HEK293T (cell line): Measurements from ENCODE around the gene TGFB1I1.
"Not testable (repeated sequence)": the region's sequence is repeated elsewhere in the genome, so short reads cannot be mapped to it uniquely, and the experiment has no call there.

ENCODE experiments used
- CTCF ChIA-PET: fragments of 350-600 bp; formaldehyde crosslinking; extraction: SDS; loops from one replicate; lab custom pipeline; 2021; ENCODE audit warnings: antibody characterized with exemption, inconsistent platforms; lab: Yijun Ruan, JAX
- POLR2A ChIA-PET: fragments of 350-600 bp; formaldehyde crosslinking; extraction: SDS; loops from one replicate; lab custom pipeline; 2020; ENCODE audit warnings: antibody characterized with exemption, inconsistent platforms; lab: Yijun Ruan, JAX
- DNase-seq: peaks from one replicate; pipeline ENCODE4 v3.0.0; 2012; ENCODE audit warnings: mixed read lengths; ENCODE audit errors: extremely low spot score
- ARNT ChIP-seq: fragments of 450-650 bp; IDR thresholded peaks from 2 replicates; pipeline ENCODE4 v1.6.1; 2017; ENCODE audit warnings: mild to moderate bottlenecking
- BHLHE40 ChIP-seq: fragments of 450-650 bp; IDR thresholded peaks from 2 replicates; pipeline ENCODE4 v1.6.1; 2016; ENCODE audit warnings: mild to moderate bottlenecking, moderate library complexity, borderline replicate concordance
- CTBP1 ChIP-seq: fragments of 450-650 bp; IDR thresholded peaks from 2 replicates; pipeline ENCODE4 v1.6.1; 2016; ENCODE audit warnings: borderline replicate concordance
- ELF4 ChIP-seq: fragments of 450-650 bp; IDR thresholded peaks from 2 replicates; pipeline ENCODE4 v1.6.1; 2017; ENCODE audit warnings: antibody characterized with exemption
- FOXA1 ChIP-seq: fragments of 450-650 bp; IDR thresholded peaks from 2 replicates; pipeline ENCODE4 v1.6.1; 2016; ENCODE audit warnings: mild to moderate bottlenecking
- FOXK2 ChIP-seq: fragments of 450-650 bp; IDR thresholded peaks from 2 replicates; pipeline ENCODE4 v1.6.1; 2016; ENCODE audit warnings: mild to moderate bottlenecking
- FOXM1 ChIP-seq: fragments of 450-650 bp; IDR thresholded peaks from 2 replicates; pipeline ENCODE4 v1.6.1; 2017; ENCODE audit warnings: mild to moderate bottlenecking, borderline replicate concordance
- HDGF ChIP-seq: fragments of 450-650 bp; IDR thresholded peaks from 2 replicates; pipeline ENCODE4 v1.6.1; 2017; ENCODE audit warnings: antibody characterized with exemption, borderline replicate concordance
- L3MBTL2 ChIP-seq: fragments of 450-650 bp; conservative IDR thresholded peaks from 2 replicates; pipeline ENCODE4 v1.6.1; 2016; ENCODE audit warnings: mild to moderate bottlenecking
- LEF1 ChIP-seq: fragments of 450-650 bp; IDR thresholded peaks from 2 replicates; pipeline ENCODE4 v1.6.1; 2017; ENCODE audit warnings: mild to moderate bottlenecking, borderline replicate concordance
- NFRKB ChIP-seq: fragments of 450-650 bp; IDR thresholded peaks from 2 replicates; pipeline ENCODE4 v1.6.1; 2016; ENCODE audit warnings: mild to moderate bottlenecking, moderate library complexity
- PKNOX1 ChIP-seq: fragments of 450-650 bp; IDR thresholded peaks from 2 replicates; pipeline ENCODE4 v1.6.1; 2016
- SP1 ChIP-seq: fragments of 450-650 bp; IDR thresholded peaks from 2 replicates; pipeline ENCODE4 v1.6.1; 2017
- SUZ12 ChIP-seq: fragments of 450-650 bp; IDR thresholded peaks from 2 replicates; pipeline ENCODE4 v1.6.1; 2016; ENCODE audit warnings: mild to moderate bottlenecking
- TARDBP ChIP-seq: fragments of 450-650 bp; IDR thresholded peaks from 2 replicates; pipeline ENCODE4 v1.6.1; 2016
- ZNF384 ChIP-seq: fragments of 450-650 bp; IDR thresholded peaks from 2 replicates; pipeline ENCODE4 v1.6.1; 2016

The TGFB1I1 gene

GRCh38 chr16:31501226-31501965 lies 29.4 kb downstream of the TGFB1I1 start:
- no peak for TF ChIP-seq TARDBP
- TF ChIP-seq BHLHE40: no peak
- no peak for TF ChIP-seq FOXA1
- TF ChIP-seq SUZ12: no peak
- TF ChIP-seq LEF1: no peak
- no peak for TF ChIP-seq ELF4
- TF ChIP-seq L3MBTL2: no peak
- no peak for TF ChIP-seq SP1
- CTCF ChIA-PET: interaction anchor here (0.7 kb wide), 1 partner anchor 41 kb away, joined by 3 read pairs; no protein-coding TSS in a partner anchor
- DNase-seq: no peak
- POLR2A ChIA-PET: no interaction called here

- DNase-seq: no peak
- TF ChIP-seq FOXK2: no peak
- TF ChIP-seq NFRKB: no peak
- no peak for TF ChIP-seq LEF1
- no peak for TF ChIP-seq ARNT
- no peak for TF ChIP-seq SP1
- TF ChIP-seq BHLHE40: no peak
- no peak for TF ChIP-seq L3MBTL2
- no peak for TF ChIP-seq FOXA1
- no peak for TF ChIP-seq CTBP1
- TF ChIP-seq ZNF384: no peak
- TF ChIP-seq HDGF: no peak
- no peak for TF ChIP-seq PKNOX1
- CTCF ChIA-PET: interaction anchor here (0.7 kb wide), 1 partner anchor 41 kb away, joined by 3 read pairs; no protein-coding TSS in a partner anchor
- POLR2A ChIA-PET: no interaction called here
These were observed 30.0 kb downstream of the TGFB1I1 start for GRCh38 chr16:31501966-31502348.

GRCh38 chr16:31502981-31503380 lies 31.0 kb downstream of the TGFB1I1 start:
- TF ChIP-seq NFRKB (no peak), TARDBP (no peak)
- no peak for DNase-seq
- CTCF ChIA-PET: no interaction called here
- POLR2A ChIA-PET: interaction anchor here (0.6 kb wide), 1 partner anchor 376 kb away, joined by 3 read pairs; no protein-coding TSS in a partner anchor

GRCh38 chr16:31503555-31503954 lies 31.6 kb downstream of the TGFB1I1 start:
- CTCF ChIA-PET, POLR2A ChIA-PET, DNase-seq: not testable (repeated sequence)

- ChIA-PET CTCF (no interaction called here), POLR2A (no interaction called here)
- TF ChIP-seq ARNT: no peak
- no peak for TF ChIP-seq L3MBTL2
- no peak for TF ChIP-seq SP1
- no peak for TF ChIP-seq CTBP1
- TF ChIP-seq TARDBP: no peak
- TF ChIP-seq SUZ12: no peak
- no peak for TF ChIP-seq PKNOX1
- no peak for TF ChIP-seq FOXM1
- no peak for TF ChIP-seq HDGF
- no peak for TF ChIP-seq BHLHE40
- no peak for TF ChIP-seq LEF1
- TF ChIP-seq FOXK2: no peak
- no peak for TF ChIP-seq FOXA1
- TF ChIP-seq ZNF384: no peak
- TF ChIP-seq ELF4: no peak
- no peak for TF ChIP-seq NFRKB
- DNase-seq: no peak
These were observed 32.2 kb downstream of the TGFB1I1 start for GRCh38 chr16:31504159-31504558.

- CTCF ChIA-PET: no interaction called here
- no peak for TF ChIP-seq L3MBTL2
- no peak for TF ChIP-seq LEF1
- TF ChIP-seq BHLHE40: no peak
- no peak for TF ChIP-seq SUZ12
- no peak for TF ChIP-seq HDGF
- no peak for TF ChIP-seq FOXA1
- no peak for TF ChIP-seq ARNT
- TF ChIP-seq CTBP1: no peak
- TF ChIP-seq ELF4: no peak
- TF ChIP-seq ZNF384: no peak
- DNase-seq: no peak
- POLR2A ChIA-PET: no interaction called here
These were observed 33.5 kb downstream of the TGFB1I1 start for GRCh38 chr16:31505483-31505882.

- ChIA-PET CTCF (interaction anchor here (1.0 to 1.6 kb wide), 2 partner anchors 47 to 207 kb away, joined by 3 to 5 read pairs; no protein-coding TSS in a partner anchor), POLR2A (interaction anchor here (1.0 to 2.5 kb wide), 14 partner anchors 9 to 206 kb away, joined by 3 to 12 read pairs (median 4); partner anchors contain the start of gene ARMC5)
- no peak for DNase-seq
- TF ChIP-seq BHLHE40: no peak
- no peak for TF ChIP-seq ARNT
- no peak for TF ChIP-seq LEF1
- TF ChIP-seq L3MBTL2: no peak
- no peak for TF ChIP-seq ELF4
- TF ChIP-seq FOXM1: no peak
- TF ChIP-seq SP1: no peak
- no peak for TF ChIP-seq SUZ12
- no peak for TF ChIP-seq NFRKB
- TF ChIP-seq PKNOX1: no peak
- TF ChIP-seq ZNF384: no peak
- no peak for TF ChIP-seq FOXK2
- no peak for TF ChIP-seq CTBP1
- no peak for TF ChIP-seq HDGF
- TF ChIP-seq TARDBP: no peak
- no peak for TF ChIP-seq FOXA1
These were observed 35.6 kb downstream of the TGFB1I1 start for GRCh38 chr16:31507617-31507928.
